ENCODE results near the gene FARS2.
A peak's percentile ranks its signal among the peaks of the same experiment; 100 is the strongest.

FARS2 gene

GRCh38 chr6:5260661-5261544 lies at the start of gene FARS2, which contains the start of gene LYRM4:
Gene FARS2 (plus strand): TSS chr6:5261513.
Gene LYRM4 (minus strand): TSS chr6:5260950. CDS start chr6:5260733, 217 bp downstream.
- peak; percentile 98 for DNase-seq

GRCh38 chr6:5213836-5214235 lies 47.5 kb upstream of the FARS2 start:
- DNase-seq, result no peak

- DNase-seq, result peak; percentile 48
Observed at GRCh38 chr6:5214570-5215052, 46.7 kb upstream of the FARS2 start.

GRCh38 chr6:5215159-5215558 lies 46.2 kb upstream of the FARS2 start:
- DNase-seq, result no peak

- DNase-seq, result no peak
Observed at GRCh38 chr6:5215799-5216198, 45.5 kb upstream of the FARS2 start.

GRCh38 chr6:5217356-5217755 lies 44.0 kb upstream of the FARS2 start:
- no peak for DNase-seq

GRCh38 chr6:5219011-5219691 lies 42.2 kb upstream of the FARS2 start:
- DNase-seq, result no peak

GRCh38 chr6:5220443-5220842 lies 40.9 kb upstream of the FARS2 start:
- no peak for DNase-seq

- DNase-seq, result no peak
Observed at GRCh38 chr6:5223309-5223708, 38.0 kb upstream of the FARS2 start.

- DNase-seq, result no peak
Observed at GRCh38 chr6:5229356-5229755, 32.0 kb upstream of the FARS2 start.

GRCh38 chr6:5230081-5230480 lies 31.2 kb upstream of the FARS2 start:
- no peak for DNase-seq

GRCh38 chr6:5231289-5231688 lies 30.0 kb upstream of the FARS2 start:
- no peak for DNase-seq

- no peak for DNase-seq
Observed at GRCh38 chr6:5234874-5235273, 26.4 kb upstream of the FARS2 start.

GRCh38 chr6:5235830-5236229 lies 25.5 kb upstream of the FARS2 start:
- DNase-seq, result no peak

- DNase-seq, result no peak
Observed at GRCh38 chr6:5237805-5238204, 23.5 kb upstream of the FARS2 start.

- DNase-seq, result no peak
Observed at GRCh38 chr6:5238336-5238735, 23.0 kb upstream of the FARS2 start.

- no peak for DNase-seq
Observed at GRCh38 chr6:5241252-5241651, 20.1 kb upstream of the FARS2 start.

- no peak for DNase-seq
Observed at GRCh38 chr6:5243069-5243468, 18.2 kb upstream of the FARS2 start.

GRCh38 chr6:5246141-5247097 lies 14.9 kb upstream of the FARS2 start:
- no peak for DNase-seq

GRCh38 chr6:5247201-5247600 lies 14.1 kb upstream of the FARS2 start:
- DNase-seq, result no peak

GRCh38 chr6:5248302-5249098 lies 12.8 kb upstream of the FARS2 start:
- DNase-seq, result no peak
